NCI-H748 (cell line): ENCODE data around the gene RAD54L.
"Not testable (repeated sequence)": the region's sequence is repeated elsewhere in the genome, so short reads cannot be mapped to it uniquely, and the experiment has no call there.

Experiments
- DNase-seq: peaks from one replicate; lab custom pipeline; 2025; ENCODE audit not compliant: unreplicated experiment; lab: John Stamatoyannopoulos, UW

RAD54L gene

GRCh38 chr1:46247436-46248121, at the start of gene RAD54L:
RAD54L (plus strand) TSS chr1:46247763; CDS start chr1:46248406, 643 bp downstream.
- DNase-seq = peak; percentile 99

DNA sequence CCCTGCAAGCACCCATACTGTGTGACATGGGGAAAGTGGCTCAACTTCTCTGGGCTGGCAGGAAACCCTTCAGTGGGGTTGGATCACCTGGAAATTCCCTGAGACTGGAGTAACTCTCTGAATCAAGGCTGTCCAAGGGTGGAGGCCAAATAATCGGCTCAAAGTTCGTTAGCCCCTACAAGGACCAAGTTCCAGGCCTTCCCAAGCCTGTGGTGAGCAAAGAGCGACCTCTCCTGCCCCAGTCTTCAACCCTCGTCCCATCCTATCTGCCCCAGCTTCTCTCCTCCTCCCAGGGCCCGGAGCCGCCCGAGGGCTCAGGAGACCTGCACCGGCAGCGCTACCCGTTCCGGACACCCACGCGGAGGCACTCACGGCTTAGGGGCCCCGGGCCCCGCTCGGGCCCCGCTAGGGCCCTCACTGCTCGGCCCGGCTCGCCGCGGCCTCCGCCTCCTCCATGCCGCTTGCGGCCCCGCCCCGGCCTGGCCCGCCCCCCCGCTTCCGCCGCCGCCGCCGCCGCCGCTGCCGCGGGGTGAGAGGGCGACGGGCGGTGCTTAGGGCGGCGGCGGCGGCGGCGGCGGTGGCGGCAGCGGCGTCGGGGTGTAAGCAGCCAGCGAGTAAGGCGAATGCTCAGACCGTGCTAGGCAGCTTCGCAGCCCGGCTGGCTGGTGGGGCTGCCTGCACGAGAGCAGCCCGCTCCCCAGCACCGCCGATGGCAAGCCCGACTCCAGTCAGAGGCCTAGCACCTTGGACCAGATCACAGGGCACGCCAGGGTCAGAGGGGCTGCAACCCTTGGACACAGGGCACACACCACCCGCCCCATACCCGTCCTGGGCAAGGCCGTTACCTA, 49.4 kb upstream of the RAD54L start, which contains the start of gene POMGNT1:
TSS of gene POMGNT1 (minus strand) at position 471 of the 848 bp plus-strand sequence. CDS start 613 bp downstream, outside the sequence.
- peak; percentile 70 for DNase-seq

DNA sequence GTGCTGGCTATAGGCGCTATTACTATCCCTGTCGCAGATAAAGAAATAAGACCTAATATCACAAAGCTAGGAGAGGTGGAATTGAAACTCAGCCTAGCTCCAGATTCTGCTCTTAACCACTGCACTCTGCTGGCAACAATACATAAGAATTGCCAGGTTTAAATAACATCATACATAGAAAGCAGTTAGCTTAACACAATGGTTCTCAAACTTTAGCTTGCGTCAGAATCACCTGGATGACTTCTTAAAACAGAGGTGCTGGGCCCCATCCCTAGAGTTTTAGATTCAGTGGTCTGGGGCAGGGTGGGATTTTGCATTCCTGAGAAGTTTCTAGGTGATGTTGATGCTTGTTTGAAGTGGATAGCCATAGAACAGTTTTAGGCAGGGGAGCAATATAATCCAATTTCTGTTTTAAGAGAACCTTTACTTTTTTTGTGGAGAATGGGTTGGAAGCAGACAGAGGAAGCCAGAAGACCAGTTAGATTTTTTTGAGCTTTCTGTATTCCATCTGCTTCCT, 48.3 kb upstream of the RAD54L start:
- DNase-seq = no peak

GRCh38 chr1:46203738-46204405, 43.7 kb upstream of the RAD54L start:
- no peak for DNase-seq

DNA sequence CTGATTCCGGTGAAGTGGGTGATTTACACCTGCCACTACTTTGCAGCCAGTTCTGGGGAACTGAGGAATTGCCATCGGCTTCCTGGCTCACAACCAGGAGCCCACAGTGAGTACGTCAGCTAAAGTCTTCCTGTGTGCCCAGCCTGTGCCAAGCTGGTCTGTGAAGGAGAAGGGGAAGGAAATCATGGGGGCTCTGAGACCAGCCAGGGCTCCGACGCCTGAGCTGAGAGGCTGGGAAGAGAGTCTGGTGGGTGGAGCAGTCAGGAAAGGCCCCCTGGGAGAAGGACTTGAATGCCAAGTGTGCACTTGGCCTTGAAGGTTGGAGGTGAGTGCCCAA, 43.2 kb upstream of the RAD54L start:
- no peak for DNase-seq

DNA sequence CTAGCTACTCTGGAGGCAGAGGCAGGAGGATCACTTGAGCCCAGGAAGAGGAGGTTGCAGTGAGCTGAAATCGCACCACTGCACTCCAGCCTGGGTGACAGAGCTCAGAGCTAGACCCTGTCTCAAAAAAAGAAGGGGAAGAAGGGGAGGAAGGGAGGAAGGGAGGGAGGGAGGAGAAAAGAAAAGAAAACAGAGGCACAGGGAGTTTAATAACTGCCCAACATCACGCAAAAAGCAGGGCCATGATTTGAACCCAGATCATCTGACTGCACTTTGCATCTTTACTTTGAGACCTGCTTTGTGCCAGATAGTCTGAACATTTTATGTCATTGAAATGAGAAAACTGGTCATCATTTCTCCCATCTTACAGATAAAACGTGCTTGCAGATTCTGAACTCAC, 42.4 kb upstream of the RAD54L start:
- DNase-seq = no peak

DNA sequence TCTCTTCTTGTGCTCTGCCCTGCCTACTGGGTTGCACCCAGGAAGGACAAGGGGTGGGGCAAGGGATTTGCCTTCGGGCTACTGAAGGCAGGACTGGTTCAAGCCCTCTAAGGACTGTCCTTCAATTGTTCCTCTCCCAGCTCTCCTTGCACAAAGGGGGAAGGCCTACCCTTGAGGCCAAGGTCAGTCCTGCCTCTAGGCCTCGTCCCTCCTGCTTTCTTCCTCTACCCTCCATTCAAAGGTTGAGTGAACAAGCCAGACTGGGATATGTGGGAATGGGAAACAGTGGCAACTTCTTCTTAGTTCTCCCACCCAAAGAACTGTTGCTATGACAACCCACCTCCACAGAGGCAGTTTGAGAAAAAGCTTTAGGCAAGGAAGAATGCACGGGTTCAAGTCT, 41.8 kb upstream of the RAD54L start:
- DNase-seq = no peak

- no peak for DNase-seq
These were observed 41.2 kb upstream of the RAD54L start for GRCh38 chr1:46206399-46206798.

- DNase-seq = no peak
These were observed 37.0 kb upstream of the RAD54L start for GRCh38 chr1:46210561-46210960.

- no peak for DNase-seq
These were observed 36.5 kb upstream of the RAD54L start for GRCh38 chr1:46211051-46211450.

DNA sequence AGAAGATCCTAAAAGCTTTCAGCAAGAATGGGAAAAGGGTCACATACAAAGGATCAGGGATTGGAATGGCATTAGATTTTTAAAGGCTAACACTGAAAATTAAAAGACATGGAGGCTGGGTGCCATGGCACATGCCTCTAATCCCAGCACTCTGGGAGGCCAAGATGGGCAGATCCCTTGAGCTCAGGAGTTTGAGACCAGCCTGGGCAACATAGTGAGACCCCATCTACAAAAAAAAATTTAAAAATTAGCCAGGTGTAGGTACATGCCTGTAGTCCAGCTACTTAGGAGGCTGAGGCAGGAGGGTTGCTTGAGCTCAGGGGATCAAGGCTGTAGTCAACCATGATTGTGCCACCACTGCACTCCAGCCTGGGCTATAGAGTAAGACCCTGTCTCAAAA, 32.1 kb upstream of the RAD54L start:
- DNase-seq = no peak

DNA sequence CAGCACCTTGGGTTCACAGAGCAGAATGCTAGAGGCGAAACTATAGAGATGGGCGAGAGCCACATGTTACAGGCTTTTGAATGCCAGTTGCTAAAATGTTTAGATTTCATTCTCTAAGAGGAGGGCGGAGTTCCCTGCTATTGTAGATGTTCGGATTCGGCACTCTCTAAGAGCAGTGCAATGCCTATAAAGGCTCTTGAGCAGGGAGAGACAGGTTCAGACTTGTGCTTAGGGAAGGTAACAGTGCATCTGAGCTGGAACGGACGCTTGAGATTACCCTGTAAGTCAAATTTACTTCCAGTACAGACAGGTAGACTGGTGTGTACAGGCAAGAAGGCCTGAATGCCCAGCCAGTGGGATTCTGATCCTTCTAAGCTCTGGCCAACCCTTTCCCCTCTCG, 29.1 kb upstream of the RAD54L start:
- DNase-seq = peak; percentile 71

DNA sequence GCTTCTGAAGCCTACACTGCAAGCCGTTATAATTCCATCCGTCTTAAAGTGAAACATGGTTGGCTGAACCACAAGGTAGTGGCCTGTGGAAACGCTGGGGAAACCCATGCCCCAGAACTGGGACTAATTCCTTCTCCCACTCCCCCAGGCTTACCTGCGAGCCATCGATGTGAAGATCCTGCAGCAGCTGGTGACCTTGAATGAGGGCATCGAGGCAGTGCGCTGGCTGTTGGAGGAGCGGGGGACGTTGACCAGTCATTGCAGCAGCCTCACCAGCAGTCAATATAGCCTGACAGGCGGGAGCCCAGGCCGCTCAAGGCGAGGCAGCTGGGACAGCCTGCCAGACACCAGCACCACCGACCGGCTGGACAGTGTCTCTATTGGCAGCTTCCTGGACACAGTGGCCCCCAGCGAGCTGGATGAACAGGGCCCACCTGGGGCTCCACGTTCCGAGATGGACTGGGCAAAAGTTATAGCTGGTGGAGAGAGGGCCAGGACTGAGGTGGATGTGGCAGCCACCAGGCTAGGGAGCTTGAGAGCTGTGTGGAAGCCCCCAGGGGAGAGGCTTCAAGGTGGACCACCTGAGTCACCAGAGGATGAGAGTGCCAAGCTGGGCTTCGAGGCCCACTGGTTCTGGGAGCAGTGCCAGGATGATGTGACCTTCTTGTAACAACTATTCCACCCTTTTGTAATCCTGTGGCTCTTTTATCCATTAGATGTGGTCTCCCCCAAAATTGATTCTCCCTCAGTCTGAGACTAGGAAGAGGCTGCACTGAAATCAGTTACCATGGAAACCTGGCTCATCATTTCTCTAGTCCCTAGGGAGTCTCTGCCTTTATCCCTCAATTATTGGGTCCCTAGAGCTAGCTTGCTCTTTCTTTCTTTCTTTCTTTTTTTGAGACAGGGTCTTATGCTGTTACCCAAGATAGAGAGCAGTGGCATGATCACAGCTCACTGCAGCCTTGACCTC, 27.7 kb upstream of the RAD54L start:
- no peak for DNase-seq

DNA sequence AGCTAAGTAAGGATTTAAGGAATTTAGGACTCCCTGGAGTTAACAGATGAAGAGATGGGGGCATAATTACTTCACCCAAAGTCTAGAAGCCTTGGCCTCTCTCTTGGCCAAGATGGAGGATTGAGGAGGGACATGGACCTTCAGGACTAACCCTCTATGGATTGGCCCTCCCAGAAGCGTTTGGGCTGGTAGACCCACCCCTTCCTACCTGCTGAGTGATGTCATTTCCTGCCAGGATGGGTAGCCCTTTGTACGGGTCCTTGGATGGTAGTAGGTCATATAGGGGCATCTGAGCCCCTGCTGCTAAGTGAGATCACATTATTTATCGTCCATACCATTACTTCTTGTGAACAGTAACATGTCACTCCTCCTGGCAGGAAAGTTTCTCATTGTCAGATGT, 26.8 kb upstream of the RAD54L start:
- no peak for DNase-seq

DNA sequence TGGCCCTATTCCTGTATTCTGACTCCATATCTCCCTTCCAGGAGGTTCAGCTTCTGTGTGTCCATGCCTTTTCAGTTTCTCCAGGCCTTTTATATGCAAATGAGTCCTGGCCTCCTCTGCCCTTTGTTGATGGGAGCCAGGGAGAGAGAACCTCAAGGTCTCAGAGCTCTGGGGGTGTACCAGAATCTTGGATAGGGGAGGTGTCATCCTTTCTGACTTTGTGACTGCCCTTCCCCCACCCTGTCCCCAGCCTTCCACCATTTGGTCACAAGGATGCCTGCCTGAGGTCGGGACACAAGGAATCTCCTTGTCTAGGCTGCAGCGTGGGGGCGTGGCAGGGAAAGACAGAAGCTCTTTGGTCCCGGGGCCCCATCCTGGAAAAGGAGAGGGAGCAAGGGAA, 25.8 kb upstream of the RAD54L start:
- DNase-seq = no peak

DNA sequence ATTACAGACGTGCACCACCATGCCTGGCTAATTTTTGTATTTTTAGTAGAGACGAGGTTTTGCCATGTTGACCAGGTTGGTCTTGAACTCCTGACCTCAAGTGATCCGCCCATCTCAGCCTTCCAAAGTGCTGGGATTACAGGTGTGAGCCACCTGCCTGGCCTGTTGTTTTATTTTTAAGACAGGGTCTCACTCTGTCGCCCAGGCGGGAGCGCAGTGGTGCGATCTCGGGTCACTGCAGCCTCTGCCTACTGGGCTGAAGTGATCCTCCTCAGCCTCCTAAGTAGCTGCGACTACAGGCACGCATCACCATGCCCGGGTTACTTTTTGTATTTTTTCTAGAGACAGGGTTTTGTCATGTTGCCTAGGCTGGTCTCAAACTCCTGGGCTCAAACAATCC, 24.5 kb upstream of the RAD54L start:
- not testable (repeated sequence) for DNase-seq

- DNase-seq = peak; percentile 82
These were observed 24.1 kb upstream of the RAD54L start for GRCh38 chr1:46223472-46223943.

DNA sequence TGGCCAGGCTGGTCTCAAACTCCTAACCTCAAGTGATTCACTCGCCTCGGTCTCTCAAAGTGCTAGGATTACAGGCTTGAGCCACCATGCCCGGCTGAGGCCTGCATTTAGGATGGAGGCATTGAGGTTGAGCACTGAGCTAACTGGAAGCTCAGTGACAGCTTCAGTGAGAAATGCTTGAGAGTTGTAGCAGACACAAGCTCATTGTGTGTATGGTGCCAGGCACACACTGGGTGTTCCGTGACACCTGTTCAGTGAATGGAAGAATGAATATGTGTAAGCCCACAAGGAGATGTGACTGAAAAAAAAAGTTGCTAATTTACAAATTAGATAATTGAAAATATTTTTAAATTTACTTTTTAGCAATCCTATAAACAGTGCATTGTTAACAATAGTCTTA, 22.6 kb upstream of the RAD54L start:
- no peak for DNase-seq

- DNase-seq = not testable (repeated sequence)
These were observed 16.3 kb upstream of the RAD54L start for GRCh38 chr1:46231231-46231630.

DNA sequence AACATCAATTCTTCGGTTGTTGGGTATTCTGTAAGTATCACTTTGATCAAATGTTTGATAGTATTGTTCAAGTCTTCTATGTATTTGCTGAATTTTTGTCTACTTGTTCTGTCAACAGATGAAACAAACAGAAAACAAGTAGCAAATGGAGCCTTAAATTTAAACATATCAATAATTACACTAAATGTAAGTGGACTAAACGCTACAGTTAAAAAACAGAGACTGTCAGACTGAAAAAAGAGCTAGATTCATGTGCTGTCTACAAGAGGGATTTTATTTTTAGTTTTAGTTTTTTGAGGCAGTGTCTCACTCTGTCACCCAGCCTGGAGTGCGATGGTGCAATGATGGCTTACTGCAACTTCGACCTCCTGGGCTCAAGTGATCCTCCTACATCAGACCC, 10.7 kb upstream of the RAD54L start:
- no peak for DNase-seq
